DMS153 (cell line): Measurements from ENCODE around the gene IKZF3.

Source experiments
- DNase-seq: peaks from one replicate; lab custom pipeline; 2025; lab: John Stamatoyannopoulos, UW

Gene IKZF3

DNA sequence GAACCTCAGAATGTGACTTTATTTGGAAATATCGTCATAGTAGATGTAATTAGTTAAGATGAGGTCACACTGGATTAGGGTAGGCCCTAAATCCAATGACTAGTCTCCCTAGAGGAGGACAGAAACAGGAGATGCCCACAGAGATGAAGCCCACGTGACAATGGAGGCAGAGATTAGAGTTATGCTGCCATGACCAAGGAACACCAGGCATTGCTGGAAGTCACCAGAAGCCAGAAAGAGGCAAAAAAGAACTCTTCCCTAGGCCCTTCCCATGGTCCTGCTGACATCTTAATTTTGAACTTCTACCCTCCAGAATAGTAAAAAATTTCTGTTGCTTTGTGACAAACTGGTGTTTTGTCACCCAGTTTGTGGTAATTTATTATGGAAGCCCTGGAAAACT is 49.6 kb downstream of the IKZF3 start:
- no peak for DNase-seq

GRCh38 chr17:39813631-39814030 is 50.5 kb downstream of the IKZF3 start:
- DNase-seq, result no peak

DNA sequence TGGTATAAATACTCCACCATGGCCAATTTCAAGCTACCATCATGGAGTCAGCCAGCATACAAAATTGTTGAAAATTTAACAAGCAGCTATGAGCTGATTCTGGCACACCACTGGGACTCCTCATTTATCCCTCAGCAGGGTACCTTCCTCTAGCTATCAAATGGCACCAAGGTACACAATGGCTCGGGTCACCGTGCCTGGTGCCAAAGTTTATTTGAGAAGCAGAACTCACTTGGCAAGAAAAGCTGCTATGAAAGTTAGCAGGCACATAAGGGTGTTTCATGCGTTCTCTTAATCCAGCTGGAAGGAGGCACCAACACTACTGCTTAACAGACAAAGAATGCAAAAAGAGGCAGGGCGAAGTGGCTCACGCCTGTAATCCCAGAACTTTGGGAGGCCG is 51.6 kb downstream of the IKZF3 start:
- DNase-seq, result no peak

- DNase-seq, result no peak
Measured at GRCh38 chr17:39810939-39811728, 53.0 kb downstream of the IKZF3 start.

DNA sequence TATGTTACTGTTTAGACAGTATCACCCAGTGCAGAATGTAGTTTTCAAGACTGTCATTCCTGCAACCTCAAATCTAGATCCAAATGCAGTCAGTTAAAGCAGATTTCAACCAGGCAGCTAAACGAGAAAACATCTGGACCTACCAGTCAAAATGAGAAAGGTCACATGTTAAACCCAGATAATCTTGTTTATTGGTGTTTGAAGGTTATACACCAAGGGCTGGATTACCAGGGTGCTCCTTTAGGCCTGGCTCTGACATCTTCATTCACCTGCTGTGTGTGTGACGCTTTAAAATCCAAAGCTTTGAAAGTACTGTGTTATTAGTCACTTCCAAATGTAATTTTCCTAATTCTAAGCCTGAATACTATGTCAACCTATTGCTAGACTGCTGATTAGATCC is 54.9 kb downstream of the IKZF3 start:
- DNase-seq, result no peak

- no peak for DNase-seq
Measured at GRCh38 chr17:39808409-39808997, 55.6 kb downstream of the IKZF3 start.

GRCh38 chr17:39804839-39805238 is 59.3 kb downstream of the IKZF3 start:
- DNase-seq, result no peak

- DNase-seq, result no peak
Measured at GRCh38 chr17:39801055-39801454, 63.1 kb downstream of the IKZF3 start.

DNA sequence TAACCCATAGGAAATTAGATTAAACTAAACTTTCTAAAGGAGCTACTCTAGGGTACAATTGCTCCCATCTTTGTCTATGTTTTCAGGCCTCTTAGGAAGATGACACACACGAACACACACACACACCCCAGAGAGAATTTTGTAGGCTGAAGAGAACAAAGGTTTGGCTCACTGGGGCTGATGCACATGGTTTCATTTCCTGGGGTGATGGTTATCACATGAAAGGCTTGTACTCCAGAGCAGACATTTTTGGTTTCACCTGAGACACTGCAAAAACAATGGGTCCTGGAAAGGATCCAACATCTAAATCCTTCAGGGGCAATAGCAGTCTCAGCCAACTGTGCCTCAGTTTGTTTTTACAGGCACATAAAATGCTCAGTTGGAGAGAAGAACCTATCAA is 63.6 kb downstream of the IKZF3 start:
- DNase-seq, result peak; percentile 41

GRCh38 chr17:39799395-39799794 is 64.7 kb downstream of the IKZF3 start:
- DNase-seq, result no peak

DNA sequence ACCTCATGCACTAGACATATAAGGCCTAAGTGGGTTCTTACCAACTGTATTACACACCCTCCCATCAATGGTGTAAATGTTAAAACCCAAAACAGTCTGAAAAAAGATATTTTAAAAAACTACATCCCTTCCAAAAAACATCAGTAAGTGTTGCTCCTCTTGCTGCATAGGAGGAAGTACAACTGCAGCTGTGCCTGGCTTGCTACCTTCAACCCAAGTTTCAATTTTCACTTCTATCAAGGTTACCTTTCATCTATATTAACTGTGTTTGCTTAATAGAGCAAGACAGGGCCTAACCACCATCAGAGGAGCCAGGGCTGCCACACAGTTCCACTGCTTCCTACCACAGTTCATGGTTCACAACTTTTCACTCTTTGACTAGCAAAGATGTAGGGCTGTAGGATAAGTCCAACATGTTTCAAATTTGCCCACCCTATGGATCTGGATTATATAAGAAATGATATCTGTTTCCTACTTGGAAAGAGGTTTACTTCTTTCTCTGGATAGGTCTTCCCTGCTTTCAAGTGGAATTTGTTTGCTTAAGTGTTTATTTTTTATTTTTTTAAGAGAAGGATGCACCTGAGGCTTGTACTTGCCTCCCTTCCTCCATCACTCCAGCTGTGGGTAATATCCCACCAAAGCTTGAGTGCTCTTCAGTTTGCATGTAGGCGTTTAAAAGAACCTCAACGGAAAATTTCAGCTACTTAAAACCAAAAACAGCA is 69.7 kb downstream of the IKZF3 start:
- no peak for DNase-seq

DNA sequence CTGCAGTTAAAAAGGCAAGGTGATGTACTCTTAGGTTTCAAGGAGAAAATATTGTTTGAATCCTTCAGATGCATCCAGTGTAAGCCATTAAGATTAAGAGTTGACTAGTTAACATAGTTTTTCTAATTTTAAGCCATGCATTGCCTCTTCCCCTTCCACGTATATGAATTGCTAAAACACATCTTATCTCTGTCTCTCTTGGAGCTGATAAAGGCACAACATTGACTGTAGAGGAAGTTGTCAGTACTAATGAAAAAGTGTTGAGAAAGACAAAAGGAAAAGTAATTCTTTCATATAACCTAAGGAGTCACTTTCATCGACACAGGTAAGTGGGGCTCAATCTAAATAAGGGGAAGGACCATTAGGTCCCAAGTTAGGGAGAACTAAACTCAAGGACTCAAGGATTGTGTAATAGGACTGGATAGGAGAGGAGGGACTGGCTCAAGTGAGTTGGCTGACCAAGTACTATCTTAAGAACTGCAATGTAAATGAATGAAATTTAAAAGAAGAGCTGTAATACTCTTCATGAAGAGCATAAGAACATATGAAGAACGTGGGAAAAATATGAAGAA is 70.7 kb downstream of the IKZF3 start:
- no peak for DNase-seq

DNA sequence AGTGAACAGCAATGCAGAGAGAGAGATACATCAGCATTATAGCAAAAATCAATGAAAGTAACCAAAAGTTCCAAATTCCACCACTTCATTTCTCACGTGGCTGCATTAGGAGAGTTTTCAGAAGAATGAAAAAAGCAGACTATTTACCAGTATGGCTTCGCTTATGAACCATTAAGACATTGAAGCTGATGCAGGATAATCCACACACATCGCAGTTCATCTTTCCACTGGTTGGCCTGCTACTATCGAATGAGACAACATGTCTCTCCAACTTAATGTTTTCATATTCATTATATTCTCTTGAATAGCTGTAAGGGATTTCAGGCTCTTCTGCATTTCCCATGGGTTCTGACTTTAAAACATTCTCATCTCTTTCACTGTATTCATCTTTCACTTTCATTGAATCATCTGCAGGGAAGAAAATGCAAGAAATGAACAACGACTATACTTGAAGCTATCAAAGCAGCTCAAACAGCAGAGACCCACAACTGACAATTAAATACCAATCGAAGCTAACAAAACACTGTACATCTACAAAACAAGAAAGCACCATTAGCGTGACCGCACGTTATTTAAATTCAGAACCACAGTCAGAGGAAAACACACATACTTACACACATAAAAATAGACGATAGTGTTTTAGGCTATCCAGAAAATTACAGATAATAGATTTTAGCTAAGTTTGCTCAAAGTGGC is 71.4 kb downstream of the IKZF3 start:
- DNase-seq, result no peak

DNA sequence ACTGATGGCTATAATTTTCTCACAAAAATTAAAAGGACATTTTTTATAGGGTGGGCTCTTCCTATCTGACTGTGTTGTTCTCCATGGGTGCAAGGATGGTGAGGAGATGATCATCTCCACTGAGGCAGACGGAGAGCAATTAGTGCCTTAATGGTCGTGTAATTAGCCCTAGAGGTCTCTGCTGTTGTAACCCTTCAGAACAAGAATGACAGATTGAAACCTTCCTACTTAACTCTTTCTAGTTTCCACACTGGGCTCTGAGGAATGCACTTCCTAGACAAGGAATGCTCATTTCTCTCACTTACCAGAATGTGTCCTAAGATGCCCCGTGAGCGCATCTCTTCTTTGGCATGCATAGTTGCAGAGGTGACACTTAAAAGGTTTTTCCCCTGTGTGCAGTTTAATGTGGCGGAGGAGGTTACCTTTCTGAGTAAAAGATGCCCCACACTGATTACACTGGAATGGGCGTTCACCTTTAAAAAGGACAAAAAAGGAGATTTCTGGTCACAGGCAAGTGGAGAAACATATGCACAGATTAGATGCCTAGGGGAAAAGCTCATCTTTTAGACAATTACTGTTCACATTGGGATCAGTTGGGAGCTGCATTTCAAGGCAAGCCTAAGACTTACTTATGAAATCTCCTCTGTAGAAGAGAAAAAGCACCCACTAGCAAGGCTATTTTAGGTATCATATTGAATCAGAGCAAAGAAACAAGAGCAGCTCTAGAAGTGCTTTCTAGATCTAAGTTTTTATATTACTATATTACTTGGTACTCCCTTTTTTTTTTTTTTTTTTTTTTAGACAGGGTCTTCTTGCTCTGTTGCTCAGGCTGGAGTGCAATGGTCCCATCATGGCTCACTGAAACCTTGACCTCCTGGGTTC is 72.8 kb downstream of the IKZF3 start:
- DNase-seq, result no peak

GRCh38 chr17:39787743-39788484 is 76.2 kb downstream of the IKZF3 start:
- no peak for DNase-seq

GRCh38 chr17:39787041-39787440 is 77.1 kb downstream of the IKZF3 start:
- DNase-seq, result peak; percentile 61

GRCh38 chr17:39782980-39783379 is 81.1 kb downstream of the IKZF3 start:
- no peak for DNase-seq

DNA sequence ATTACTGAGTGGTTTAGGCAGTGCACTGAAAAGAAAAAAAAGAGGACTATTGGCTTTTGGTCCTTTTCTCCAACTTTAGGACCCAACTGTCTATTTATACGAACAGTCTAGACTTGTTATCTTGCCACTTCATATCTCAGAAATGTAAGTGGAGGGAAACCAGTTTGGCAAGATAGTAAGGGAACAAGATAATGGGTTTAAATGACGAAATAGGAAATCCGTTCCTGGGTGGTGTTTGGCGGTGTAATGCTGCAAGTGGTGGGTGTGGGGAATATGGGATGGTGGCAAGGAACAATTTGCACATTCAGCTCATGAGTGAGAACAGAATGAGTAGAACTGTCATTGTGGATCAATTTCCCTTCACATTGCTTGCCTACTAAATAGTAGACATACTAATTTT is 81.6 kb downstream of the IKZF3 start:
- peak; percentile 37 for DNase-seq

DNA sequence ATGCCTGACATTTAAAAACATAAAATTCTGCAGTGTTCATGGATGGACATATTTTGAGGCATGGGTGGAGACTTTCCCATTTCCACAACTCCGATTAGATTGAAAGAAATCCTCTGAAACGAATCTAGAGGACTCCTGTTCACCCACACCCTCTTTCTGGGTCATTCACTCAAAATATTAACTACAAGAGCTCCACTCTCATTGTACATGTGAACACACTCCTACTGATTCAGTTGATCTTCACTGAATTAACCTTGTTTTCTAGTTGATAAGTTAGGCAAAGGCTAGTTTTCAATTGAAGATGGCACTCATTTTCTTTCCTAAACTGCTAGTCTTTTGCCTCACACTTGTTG is 82.3 kb downstream of the IKZF3 start:
- no peak for DNase-seq

- no peak for DNase-seq
Measured at GRCh38 chr17:39781031-39781860, 82.9 kb downstream of the IKZF3 start.
